HG03095 (cell line): Measurements from ENCODE around the gene PRSS22.
"Not testable (repeated sequence)": the region's sequence is repeated elsewhere in the genome, so short reads cannot be mapped to it uniquely, and the experiment has no call there.

ENCODE experiments used
- ATAC-seq: cut with Tn5 transposase; IDR thresholded peaks from one replicate; pipeline ENCODE4 v1.9.1; 2021; ENCODE audit warnings: moderate library complexity; ENCODE audit not compliant: unreplicated experiment

Gene PRSS22, protein sequence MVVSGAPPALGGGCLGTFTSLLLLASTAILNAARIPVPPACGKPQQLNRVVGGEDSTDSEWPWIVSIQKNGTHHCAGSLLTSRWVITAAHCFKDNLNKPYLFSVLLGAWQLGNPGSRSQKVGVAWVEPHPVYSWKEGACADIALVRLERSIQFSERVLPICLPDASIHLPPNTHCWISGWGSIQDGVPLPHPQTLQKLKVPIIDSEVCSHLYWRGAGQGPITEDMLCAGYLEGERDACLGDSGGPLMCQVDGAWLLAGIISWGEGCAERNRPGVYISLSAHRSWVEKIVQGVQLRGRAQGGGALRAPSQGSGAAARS

DNA sequence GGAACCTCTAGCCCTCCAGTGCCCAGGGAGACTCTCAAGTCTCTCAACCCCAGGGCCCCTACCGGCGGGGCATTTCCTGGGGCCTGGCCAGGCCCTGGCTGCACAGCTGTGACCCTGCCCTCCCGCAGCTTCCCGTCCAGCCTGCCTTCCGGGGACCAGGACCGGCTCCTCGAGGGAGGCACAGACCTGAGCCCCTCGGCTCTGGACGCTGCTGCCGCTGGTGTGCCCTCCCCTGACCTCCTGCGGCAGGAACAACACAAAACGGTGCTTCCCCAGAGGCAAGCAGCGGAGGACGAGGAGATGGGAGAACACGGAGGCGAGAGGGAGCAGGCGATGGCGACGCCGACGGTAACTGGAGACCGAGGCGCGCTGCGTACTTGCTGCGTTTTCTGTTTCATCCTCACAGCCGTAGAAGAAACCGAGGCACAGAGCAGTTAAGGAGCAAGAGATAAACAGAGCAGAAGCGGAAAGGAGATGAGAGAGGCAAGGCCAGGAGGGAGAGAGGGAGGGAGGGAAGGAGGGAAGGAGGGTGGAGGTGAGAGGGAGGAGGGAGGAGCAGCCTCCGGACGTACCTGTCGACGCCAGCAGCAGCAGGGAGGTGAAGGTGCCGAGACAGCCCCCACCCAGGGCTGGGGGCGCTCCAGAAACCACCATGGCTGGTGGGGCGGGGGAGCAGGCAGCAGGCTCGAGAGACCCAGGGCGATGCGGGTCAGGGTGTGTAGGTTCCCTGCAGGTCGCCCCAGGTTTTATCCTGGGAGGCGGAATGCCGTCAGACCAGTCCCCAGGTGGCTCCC, at the start of gene PRSS22:
TSS of gene PRSS22 (minus strand) at position 720 of the 794 bp plus-strand sequence. CDS start at position 654, 66 bp downstream.
- ATAC-seq = no peak

DNA sequence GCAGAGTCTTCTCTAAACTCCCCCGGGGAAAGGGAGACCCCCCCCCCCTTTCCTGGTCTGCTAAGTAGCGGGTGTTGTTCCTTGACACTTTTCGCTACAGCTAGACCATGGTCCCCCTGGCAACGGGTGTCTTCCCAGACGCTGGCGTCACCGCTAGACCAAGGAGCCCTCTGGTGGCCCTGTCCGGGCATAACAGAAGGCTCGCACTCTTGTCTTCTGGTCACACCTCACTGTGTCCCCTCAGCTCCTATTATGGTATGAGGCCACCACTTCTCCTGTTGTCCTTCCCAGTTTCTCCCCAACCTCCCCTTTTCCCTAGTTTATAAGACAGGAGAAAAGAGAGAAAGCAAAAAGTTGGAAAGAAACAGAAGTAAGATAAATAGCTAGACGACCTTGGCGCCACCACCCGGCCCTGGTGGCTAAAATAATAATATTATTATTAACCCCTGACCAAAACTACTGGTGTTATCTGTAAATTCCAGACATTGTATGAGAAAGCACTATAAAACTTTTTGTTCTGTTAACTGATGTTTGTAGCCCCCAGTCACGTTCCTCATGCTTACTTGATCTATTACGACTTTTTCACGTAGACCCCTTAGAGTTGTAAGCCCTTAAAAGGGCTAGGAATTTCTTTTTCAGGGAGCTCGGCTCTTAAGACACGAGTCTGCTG, 49.2 kb upstream of the PRSS22 start:
- ATAC-seq = not testable (repeated sequence)

DNA sequence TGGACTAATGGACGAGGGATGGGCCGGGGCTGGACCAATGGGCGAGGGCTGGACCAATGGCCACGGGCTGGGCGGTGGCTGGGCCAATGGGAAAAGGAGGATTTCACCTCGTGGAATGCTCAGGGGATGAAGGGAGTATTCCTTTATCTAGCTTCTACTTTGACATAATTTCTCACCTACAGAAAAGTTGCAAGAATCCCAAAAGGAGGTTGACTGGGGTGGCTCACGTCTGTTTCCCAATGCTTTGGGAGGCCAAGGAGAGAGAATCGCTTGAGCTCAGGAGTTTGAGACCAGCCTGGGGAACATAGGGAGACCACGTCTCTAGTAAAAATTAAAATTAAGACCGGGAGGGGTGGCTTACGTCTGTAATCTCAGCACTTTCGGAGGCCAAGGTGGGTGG, 48.0 kb upstream of the PRSS22 start:
- no peak for ATAC-seq

DNA sequence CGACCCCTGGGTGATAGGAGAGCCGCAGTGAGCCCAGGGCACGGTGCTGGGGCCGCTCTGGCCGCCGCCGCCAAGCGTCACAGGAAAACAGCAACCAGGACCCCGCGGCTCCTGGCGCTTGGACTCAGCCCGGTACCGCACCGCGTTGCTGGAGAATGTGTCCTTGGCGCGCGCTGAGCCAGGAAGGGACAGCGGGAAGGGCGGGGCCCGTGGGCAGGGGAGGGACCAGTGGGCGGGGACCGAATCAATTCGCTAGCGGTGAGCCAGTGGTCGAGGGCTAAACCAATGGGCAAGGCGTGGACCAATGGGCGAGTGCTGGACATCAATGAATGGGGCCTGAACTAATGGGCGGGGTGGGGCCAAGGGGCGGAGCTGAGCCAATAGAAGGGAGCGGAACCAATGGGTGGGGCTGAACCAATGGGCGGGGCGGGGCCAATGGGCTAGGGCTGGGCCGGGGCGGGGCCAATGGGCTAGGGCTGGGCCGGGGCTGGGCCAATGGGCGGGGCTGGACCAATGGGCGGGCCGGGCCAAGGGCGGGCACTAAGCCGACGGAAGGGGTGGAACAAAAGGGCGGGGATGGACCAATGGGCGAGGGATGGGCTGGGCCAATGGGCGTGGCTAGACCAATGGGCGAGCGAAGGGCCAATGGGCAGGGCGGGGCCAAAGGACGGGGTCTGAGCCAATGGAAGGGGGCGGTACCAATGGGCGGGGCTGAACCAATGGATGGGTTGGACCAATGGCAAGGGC, 47.4 kb upstream of the PRSS22 start:
- peak; percentile 69 for ATAC-seq

DNA sequence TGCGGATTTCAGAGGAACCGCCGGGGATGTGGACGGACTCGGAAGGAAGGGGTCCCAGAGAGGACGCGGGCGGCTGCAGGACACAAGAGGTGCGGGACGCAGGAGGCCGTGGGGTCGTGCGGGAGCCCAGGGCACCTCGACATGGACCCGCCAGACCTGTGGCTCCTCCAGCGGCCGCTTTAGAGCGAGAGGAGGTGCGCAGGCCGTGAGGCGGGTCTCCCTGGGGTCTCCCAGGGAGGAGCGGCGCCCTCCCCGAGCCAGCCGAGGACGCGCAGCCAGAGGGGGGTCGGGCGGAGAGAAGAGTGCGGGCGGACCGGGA, 46.9 kb upstream of the PRSS22 start:
- no peak for ATAC-seq

DNA sequence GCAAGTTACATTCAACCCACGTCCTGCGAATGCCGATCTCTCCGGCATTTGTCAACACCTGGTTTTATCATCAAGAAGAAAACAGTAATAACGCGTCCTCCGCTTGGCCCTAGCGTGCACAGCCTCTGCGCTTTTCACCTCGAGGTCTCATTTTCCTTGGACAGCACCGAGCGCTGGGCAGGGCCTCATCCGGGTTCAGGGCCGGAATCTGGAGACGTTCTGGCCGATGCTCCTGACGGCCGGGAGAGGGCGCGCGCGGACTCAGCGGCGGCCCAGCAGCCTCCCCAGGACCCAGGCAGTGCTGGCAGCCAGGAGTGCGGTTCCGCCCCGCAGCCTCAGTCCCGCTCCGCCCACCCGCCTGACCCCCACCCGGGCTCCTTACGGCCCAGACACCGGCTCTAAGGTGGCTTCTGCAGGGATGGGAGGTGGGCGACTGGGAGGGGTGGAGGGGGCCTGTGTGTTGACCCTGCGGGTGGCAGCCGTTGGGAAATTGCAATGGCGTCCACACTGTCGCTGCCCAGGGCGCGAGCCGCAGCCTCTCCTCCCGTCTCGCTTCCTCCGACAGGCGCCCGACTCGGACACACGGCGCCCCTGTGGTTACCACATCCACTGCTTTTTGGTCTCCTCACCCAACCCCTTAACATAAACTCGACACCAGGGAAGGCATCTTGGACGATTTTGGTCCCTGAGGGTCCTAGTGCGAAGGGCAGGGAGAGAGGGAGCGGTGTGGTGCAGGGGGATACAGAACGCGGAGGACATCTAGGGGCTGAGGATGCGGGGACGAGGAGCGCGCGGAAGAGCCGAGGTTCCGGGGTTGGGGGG, 46.3 kb upstream of the PRSS22 start:
- peak; percentile 46 for ATAC-seq

DNA sequence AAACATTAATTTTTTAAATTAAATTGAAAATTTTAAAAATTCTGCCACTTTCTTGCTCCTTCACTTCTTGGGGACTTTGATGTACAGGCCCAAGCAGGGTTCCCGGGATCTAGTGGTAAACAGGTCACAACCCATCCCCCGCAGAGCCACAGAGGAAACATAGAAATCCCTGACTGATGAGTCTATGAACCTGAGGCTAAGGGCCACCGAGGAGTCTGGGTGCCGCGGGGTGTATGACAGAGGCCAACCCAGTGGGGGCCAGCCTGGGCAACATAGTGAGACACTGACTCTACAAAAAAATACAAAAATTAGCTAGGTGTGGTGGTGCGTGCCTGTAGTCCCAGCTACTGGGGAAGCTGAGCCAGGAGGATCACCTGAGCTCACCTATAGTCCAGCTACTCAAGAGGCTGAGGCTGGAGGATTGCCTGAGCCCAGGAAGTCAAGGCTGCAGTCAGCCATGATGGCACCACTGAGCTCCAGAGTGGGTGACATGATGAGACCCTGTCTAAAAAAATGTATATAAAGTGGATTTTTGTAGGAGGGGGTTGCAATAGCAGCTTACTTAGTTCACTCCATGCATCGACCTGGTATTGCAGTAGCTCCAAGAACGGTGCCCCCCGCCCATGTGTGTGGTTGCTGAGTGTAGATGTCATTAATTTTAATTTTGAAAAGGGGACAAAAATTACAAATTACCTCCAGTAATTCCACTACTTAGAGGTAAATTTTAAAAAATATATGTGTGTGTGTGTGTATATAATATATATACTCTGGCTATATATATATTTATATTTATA, 44.6 kb upstream of the PRSS22 start:
- ATAC-seq = no peak

DNA sequence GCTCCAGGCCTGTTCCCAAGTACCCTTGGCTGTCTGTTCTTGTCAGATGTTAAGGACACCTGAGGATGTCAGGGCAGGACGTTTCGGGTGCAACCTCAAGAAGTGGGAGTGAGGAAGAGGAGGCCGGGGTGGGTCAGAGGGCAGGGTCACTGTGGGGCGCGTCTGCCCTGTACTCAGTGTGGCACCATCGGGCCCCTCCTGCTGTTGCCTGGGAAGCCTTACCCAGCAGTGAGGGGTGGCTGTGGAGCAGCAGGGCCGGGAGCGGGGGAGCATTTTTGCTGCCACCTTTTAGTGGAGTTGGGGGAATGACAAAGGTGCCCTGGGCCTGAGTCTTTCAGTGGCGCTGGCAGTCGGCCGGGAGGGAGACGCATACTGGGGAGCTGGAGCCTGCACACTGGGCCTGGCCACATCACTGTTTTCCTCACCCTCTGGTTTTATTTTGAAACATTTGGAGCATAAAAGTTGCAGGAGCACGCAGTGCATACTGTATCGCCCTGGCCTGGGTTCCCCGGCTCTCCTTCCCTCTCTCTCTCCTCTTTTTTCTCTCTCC, 42.6 kb upstream of the PRSS22 start:
- no peak for ATAC-seq

DNA sequence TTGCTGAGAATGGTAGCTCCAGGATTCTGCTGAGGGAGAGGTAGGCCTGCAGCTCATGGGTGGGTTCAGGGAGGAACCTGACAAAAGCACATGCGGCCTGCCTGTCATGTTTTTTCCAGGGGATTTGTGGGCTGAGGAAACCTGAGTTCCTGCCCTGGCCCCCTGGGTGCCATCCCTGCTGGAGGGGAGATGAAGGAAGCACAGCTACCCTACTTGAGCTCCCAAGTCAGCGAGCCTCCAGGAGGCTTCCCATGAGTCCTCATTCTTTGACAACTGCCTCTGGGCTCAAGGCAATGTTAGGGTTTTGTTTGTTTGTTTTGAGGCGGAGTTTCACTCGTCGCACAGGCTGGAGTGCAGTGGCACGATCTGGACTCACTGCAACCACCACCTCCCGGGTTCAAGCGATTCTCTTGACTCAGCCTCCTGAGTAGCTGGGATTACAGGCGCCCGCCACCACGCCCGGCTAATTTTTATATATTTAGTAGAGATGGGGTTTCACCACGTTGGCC, 41.6 kb upstream of the PRSS22 start:
- no peak for ATAC-seq

DNA sequence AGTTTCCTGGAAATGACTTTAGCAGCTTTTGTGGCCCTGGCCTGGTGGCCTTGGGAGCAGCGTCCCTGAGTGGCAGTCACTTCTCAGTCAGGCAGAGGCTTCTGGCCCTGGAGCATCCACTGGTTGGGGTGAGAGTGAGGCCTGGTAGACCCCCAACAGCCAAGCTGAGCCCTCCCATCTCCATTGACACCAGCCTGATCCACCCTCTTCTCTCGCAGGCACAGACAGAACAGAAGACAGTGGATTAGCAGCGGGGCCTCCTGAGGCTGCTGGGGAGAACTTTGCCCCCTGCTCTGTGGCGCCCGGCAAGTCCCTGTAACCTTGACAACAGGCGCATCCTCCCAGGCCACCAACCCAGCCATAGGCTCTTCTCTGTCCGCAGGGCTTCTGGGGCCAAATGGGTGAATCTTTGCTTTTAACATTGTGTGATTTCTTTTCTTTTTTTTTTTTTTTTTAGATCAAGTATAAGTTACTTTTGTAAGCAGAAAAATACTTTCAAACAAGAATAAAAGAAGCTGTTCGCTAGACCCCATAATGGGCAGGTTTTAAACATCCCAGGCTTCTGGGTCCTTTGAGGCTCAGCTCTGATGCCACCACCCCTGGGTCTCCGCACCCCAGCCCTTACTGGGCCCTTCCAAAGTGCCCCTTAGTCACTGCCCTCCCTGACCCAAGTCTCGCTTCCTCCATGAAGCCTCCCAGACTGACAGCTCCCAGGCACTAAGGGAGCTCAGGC, 41.0 kb upstream of the PRSS22 start:
- ATAC-seq = no peak

DNA sequence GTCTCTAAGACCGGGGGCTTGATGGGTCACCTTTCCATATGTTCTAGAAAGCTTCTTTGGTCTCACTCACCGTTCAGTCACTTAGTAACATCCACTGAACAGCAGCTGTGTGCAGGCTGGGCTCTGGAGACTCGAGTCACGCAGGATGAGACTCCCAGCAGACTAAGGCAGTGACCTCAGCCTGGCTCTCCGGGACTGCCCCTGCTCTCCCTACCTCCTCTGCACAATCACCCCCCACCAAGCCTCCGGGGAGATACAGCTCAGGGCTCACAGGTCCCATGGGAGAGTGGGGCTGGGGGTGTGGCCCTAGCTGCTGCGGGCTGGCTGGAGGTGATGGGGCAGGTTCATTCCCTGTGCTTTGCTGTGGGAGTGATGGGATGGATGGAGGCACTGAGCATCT, 39.1 kb upstream of the PRSS22 start:
- ATAC-seq = peak; percentile 63

DNA sequence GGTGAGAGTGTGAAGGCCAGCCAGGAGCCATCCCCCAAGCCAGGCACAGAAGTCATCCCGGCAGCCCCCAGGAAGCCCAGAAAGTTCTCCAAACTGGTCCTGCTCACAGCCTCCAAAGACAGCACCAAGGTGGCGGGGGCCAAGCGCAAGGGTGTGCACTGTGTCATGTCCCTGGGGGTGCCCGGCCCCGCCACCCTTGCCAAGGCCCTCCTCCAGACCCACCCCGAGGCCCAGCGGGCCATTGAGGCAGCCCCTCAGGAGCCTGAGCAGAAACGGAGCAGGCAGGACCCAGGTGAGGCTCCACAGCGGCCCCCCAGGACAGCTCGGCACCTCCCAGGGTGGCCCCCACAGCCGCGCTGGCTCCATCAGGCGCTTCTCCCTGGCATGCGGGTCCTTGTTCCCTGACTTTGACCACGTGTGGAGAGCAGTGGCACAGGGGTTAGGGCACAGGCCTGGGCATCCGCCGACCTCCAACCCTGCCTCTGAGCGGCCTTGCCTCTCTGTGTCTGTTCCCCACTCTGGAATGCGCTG, 38.6 kb upstream of the PRSS22 start:
- ATAC-seq = no peak

DNA sequence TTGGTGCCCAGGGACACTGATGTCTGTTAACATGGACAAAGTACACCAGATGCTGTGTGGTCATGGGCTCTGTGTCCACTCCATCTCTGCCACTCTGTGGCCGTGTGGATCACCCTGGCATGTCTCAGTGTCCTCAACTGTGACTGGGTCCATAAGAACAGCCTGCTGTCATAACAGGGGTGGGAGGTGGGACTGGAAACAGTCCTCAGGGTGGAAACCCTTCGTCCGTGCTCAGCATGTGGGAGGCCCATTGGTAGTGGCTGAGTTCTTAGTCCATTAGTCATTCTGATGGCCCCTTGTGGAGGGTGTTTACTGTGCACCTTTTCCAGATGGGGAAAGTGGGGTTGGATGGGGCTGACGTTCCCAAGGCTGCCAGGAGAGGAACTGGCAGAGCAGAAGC, 37.8 kb upstream of the PRSS22 start:
- ATAC-seq = no peak

DNA sequence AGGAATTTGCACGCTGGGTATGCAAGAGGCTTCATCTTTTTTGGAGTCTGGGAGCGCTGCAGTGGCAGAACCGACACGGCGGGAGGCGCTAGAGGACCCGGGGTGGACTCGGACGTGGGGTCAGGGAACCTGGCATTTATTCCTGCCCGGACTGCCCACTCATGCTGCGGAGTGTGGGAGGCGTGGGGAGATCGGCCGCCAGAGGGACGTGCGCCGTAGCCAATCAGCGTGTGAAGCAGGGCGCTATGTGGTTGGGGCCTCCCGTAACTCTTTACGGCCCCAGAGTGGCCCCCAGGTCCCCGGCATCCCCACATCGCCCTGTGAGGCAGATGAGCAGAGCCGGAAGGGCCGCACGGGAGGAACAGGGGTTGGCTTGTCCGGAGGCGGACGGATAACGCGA, 36.3 kb upstream of the PRSS22 start:
- no peak for ATAC-seq

DNA sequence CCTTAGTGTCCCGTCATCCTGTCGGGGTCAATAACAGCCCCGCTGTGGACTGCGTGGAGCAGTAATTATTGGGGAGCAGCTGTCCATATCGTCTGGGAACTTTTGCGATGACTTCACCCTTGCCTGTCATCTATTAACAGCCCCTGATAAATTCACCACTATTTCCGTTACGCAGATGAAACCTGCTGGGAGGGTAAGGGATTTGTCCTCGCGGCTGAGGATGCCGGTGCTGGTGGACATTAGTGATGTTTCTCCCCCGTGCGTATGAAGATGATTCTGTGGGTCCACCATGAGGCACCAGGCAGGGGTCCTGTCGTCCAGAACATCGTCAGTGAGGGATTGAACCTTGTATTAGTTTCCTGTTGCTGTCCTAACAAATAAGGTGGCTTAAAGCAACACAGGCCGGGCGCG, 26.1 kb upstream of the PRSS22 start:
- ATAC-seq = no peak

DNA sequence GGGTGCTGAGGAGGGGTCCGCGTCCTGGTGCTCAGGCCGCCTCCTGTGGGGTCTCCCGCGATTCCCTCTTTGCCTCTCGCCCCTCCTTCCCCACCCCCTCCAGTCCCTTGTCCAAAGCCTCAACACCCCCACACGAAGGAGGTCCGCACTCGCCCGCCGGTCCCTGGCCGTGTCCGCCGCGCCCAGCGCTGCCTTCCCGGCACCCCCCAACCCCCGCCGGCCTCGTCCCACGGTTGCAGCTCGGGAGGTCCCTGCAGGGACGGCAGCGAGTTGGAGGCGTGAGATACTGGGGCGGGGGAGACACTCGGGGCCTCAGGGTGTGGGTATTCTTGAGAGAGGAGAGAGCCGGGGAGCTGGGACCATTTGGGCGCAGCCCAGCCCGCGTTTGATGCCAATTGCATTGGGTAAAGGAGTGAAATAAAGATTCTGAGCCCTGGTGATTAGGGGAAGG, 25.5 kb upstream of the PRSS22 start:
- no peak for ATAC-seq

DNA sequence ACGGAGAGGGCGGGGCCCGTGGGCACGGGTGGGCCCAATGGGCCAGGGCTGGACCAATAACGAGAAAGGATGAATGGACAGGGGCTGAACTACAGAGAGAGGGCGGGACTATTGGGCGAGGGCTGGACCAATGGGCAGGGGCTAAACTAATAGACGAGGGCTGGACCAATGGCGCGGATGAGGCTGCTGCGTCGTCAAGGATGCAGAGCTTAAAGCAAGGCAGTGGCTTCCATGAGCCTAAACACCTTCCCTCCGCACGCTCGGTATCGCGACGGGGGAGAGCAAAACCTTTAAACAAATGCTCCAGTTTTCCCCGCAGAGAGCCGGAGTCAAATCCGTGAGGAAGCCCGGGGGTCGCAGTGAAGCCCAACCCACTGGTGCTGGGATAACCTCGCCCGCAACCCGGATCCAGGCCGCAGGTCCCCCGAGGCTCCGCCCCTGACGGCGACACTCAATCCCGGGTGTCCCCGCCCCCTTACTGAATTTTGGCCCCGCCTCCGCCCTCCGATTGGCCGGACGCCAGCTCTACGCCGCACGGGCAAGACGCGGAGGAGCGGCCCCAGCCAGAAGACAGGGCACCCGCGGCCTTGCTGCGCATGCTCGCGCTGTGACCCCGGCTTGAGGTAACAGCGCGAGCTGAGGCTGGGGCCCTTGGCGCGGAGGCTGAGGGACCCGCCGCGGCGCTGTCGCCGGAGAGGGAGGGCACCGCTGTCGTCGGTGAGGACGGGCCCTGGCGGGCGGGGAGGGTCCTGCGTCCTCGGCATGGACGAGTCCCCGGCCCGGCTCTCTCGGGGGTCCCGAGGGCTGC, 24.9 kb upstream of the PRSS22 start, which contains the start of gene FLYWCH2:
TSS of gene FLYWCH2 (plus strand) at position 566 of the 808 bp plus-strand sequence. CDS start 13,235 bp downstream, outside the sequence.
- peak; percentile 83 for ATAC-seq
